Lung (tissue), 12 donors: ENCODE measurements around the gene CAMK1D. TPM values are rescaled to one million over a fixed set of nuclear protein-coding genes. Genes with fewer than 3 reads are reported as not detected.
"Not testable (repeated sequence)": the region's sequence is repeated elsewhere in the genome, so short reads cannot be mapped to it uniquely, and the experiment has no call there.

Source experiments
- ATAC-seq: fragments of 200-7000 bp; cut with Tn5 transposase; one replicate; pipeline ENCODE4 v1.9.1; 2020; ENCODE audit warnings: moderate number of reproducible peaks; ENCODE audit not compliant: insufficient read depth, low FRiP score
- DNase-seq, 3 donors: peaks; one replicate each; pipeline ENCODE4 v3.0.0-alpha.2; 2013 to 2017
- H3K27ac ChIP-seq, 2 donors: one replicate each; pipeline ENCODE4 v1.5.1; 2013; ENCODE audit warnings: mild to moderate bottlenecking in 2 of 2, moderate library complexity in 2 of 2, control low read depth in 1 of 2, inconsistent platforms in 1 of 2, low read depth in 1 of 2, low read length in 1 of 2
- H3K27me3 ChIP-seq, 3 donors: one replicate each; pipeline ENCODE4 v1.5.1; 2013; ENCODE audit warnings: low read length in 2 of 3; ENCODE audit not compliant: control insufficient read depth in 3 of 3, insufficient read depth in 3 of 3
- H3K36me3 ChIP-seq, 4 donors: one replicate each; pipeline ENCODE4 v1.5.1; 2013; ENCODE audit warnings: low read length in 4 of 4, mild to moderate bottlenecking in 1 of 4, moderate library complexity in 1 of 4; ENCODE audit not compliant: control insufficient read depth in 4 of 4, insufficient read depth in 4 of 4
- H3K4me1 ChIP-seq, 5 donors: one replicate each; pipeline ENCODE4 v1.5.1; 2013; ENCODE audit warnings: low read length in 5 of 5, mild to moderate bottlenecking in 2 of 5, moderate library complexity in 1 of 5; ENCODE audit not compliant: control insufficient read depth in 5 of 5, insufficient read depth in 5 of 5
- H3K4me3 ChIP-seq: one replicate; pipeline ENCODE4 v1.5.1; 2013; ENCODE audit warnings: mild to moderate bottlenecking, control low read depth, moderate library complexity
- H3K9ac ChIP-seq, 2 donors: one replicate each; pipeline ENCODE4 v1.5.1; 2013; ENCODE audit warnings: low read length in 2 of 2, control low read depth in 1 of 2; ENCODE audit not compliant: insufficient read depth in 1 of 2
- H3K9me3 ChIP-seq, 4 donors: one replicate each; pipeline ENCODE4 v1.5.1; 2013; ENCODE audit warnings: low read length in 3 of 4, mild to moderate bottlenecking in 1 of 4, moderate library complexity in 1 of 4; ENCODE audit not compliant: control insufficient read depth in 4 of 4, insufficient read depth in 3 of 4
- WGBS, 2 donors: extraction: QIAGEN DNeasy Blood & Tissue Kit; methylation state at CpG; one replicate each; pipeline ENCODE4 v1.1.7; 2013; 5-methylcytosine and 5-hydroxymethylcytosine counted together
- polyA plus RNA-seq, 2 donors: library from polyadenylated mRNA; stranded (reverse); fragments of 200-250 nt; gene quantifications; one replicate each; pipeline ENCODE4 v1.2.1, GENCODE V29; 2013
- total RNA-seq, 2 donors: library from RNA; depleted of rRNA in 1 of 2; stranded (reverse); fragments of >200 nt in 1 of 2; gene quantifications; one replicate each; pipeline ENCODE4 v1.2.1, GENCODE V29; 2014 to 2021
- TF ChIP-seq, protein P1 (sequence below): IDR thresholded peaks from 2 replicates; pipeline ENCODE4 v1.5.1; 2012; ENCODE audit warnings: mild to moderate bottlenecking; ENCODE audit errors: control extremely low read depth, extremely low read depth
- donor health status: control.
- donor health status: control.
- donor health status: Bipolar disorder and iron deficiency.
- donor health status: healthy.
- donor health status: DM: yes; HTN: yes; CAD: no.

Gene CAMK1D
- total and polyA plus RNA-seq, 4 donors = 3.2 to 37.4 (median 7.0) TPM

DNA sequence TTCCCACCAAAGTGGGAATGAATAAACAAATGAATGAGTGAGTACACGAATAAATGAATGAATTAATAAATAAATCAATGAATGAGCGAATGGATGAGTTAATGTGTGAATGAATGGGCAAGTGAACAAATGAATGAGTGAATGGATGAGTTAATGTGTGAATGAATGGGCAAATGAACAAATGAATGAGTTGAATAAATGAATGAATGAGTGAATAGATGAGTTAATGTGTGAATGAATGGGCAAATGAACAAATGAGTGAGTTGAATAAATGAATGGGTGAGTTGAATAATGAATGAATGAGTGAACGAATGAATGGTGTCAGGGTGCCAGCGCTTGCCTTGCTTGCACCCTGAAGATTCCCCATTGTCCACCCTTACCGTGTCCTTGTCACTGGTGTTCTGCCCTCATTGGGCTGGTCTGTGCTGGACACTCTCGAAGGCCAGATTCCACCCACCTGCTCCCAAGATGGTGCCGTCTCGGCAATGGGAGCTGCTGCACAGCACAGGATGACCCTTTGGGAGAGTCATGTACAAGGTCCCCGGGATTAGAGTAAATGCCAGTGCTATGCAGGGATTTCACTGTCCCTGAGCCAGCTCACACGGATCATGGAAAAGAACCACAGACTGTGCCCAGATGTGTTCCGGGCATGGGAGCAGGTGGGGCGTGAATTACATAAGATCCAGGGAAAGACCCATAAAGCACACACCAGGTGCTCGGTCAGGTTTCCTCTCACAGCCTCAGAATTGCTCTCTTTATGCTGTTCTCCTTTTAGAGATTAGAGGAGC lies 83.2 kb downstream of the CAMK1D start:
- Histone ChIP-seq H3K9me3 (peaks cover 0 to 2% (median 0%) of the 10 kb centered on the region in 4 donors), H3K4me3 (no peak overlapping the region), H3K9ac (no peak overlapping the region), H3K36me3 (no peaks in the 10 kb centered on the region), H3K27me3 (peaks cover 0 to 44% (median 0%) of the 10 kb centered on the region in 3 donors), H3K4me1 (no peaks in the 10 kb centered on the region), H3K27ac (no peak overlapping the region)
- TF ChIP-seq, protein P1, sequence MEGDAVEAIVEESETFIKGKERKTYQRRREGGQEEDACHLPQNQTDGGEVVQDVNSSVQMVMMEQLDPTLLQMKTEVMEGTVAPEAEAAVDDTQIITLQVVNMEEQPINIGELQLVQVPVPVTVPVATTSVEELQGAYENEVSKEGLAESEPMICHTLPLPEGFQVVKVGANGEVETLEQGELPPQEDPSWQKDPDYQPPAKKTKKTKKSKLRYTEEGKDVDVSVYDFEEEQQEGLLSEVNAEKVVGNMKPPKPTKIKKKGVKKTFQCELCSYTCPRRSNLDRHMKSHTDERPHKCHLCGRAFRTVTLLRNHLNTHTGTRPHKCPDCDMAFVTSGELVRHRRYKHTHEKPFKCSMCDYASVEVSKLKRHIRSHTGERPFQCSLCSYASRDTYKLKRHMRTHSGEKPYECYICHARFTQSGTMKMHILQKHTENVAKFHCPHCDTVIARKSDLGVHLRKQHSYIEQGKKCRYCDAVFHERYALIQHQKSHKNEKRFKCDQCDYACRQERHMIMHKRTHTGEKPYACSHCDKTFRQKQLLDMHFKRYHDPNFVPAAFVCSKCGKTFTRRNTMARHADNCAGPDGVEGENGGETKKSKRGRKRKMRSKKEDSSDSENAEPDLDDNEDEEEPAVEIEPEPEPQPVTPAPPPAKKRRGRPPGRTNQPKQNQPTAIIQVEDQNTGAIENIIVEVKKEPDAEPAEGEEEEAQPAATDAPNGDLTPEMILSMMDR = no peak
- no peak for ATAC-seq
- WGBS, 2 donors = 94% methylated on average over 13 of the region's 13 CpGs
- DNase-seq = no peak

GRCh38 chr10:12434277-12434676 lies 84.9 kb downstream of the CAMK1D start:
- WGBS, 2 donors = 67 to 87% methylated on average over 6 of the region's 6 CpGs
- no peak overlapping the region for H3K4me3 ChIP-seq
- no peak overlapping the region for H3K9ac ChIP-seq
- DNase-seq = no peak
- H3K9me3 ChIP-seq = peaks cover 0 to 2% (median 0%) of the 10 kb centered on the region in 4 donors
- H3K36me3 ChIP-seq = no peaks in the 10 kb centered on the region
- no peak for ATAC-seq
- no peaks in the 10 kb centered on the region for H3K4me1 ChIP-seq
- peaks cover 0 to 42% (median 0%) of the 10 kb centered on the region in 3 donors for H3K27me3 ChIP-seq
- H3K27ac ChIP-seq = no peak overlapping the region
- TF ChIP-seq, protein P1 = no peak

DNA sequence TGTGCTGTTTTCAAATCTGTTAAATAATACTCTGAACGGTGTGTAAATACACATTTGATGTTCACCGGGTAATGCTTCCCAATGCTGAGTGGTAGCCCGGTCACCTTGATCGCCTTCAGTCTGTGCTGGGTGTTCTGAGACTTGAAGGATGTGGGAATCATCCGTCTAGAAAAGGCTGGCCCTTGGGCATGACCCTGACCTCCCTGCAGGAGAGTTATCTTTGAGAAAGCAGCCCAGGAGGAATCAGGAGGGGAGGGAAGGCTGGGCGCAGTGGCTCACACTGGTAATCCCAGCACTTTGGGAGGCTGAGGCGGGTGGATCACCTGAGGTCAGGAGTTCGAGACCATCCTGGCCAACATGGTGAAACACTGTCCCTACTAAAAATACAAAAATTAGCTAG lies 85.3 kb downstream of the CAMK1D start:
- not testable (repeated sequence) for DNase-seq, H3K4me3 ChIP-seq, H3K36me3 ChIP-seq, ATAC-seq, H3K9me3 ChIP-seq, H3K9ac ChIP-seq, H3K4me1 ChIP-seq, H3K27ac ChIP-seq
- WGBS, 2 donors = 87 to 99% methylated on average over 8 of the region's 8 CpGs
- H3K27me3 ChIP-seq = peaks cover 0 to 39% (median 0%) of the 10 kb centered on the region in 3 donors

- TF ChIP-seq, protein P1 = no peak
- no peak overlapping the region for H3K4me3 ChIP-seq
- peaks cover 0 to 2% (median 0%) of the 10 kb centered on the region in 4 donors for H3K9me3 ChIP-seq
- no peaks in the 10 kb centered on the region for H3K36me3 ChIP-seq
- H3K9ac ChIP-seq = no peak overlapping the region
- no peak overlapping the region for H3K27ac ChIP-seq
- 84 to 85% methylated on average over 6 of the region's 6 CpGs for WGBS, 2 donors
- H3K4me1 ChIP-seq = no peaks in the 10 kb centered on the region
- peaks cover 0 to 33% (median 0%) of the 10 kb centered on the region in 3 donors for H3K27me3 ChIP-seq
- DNase-seq (no peak), ATAC-seq (no peak)
These were observed 86.0 kb downstream of the CAMK1D start for GRCh38 chr10:12435348-12435747.
